CD4-positive, alpha-beta T cell (primary cell): ENCODE results near the gene KIF26A. TPM values are rescaled to one million over a fixed set of nuclear protein-coding genes. Genes with fewer than 3 reads are reported as not detected.

Source experiments
- ATAC-seq: fragments of 200-7000 bp; cut with Tn5 transposase; one replicate; pipeline ENCODE4 v1.10.0; 2022; ENCODE audit warnings: mild to moderate bottlenecking; ENCODE audit not compliant: poor library complexity
- CTCF ChIA-PET: fragments of 350-600 bp; sonication (Branson Sonifier 250); formaldehyde crosslinking; loops from one replicate; lab custom pipeline; 2021; ENCODE audit warnings: antibody characterized with exemption, inconsistent platforms; lab: Charles Lee
- POLR2A ChIA-PET: fragments of 350-600 bp; sonication (Branson Sonifier 250); formaldehyde crosslinking; loops from one replicate; lab custom pipeline; 2021; ENCODE audit warnings: antibody characterized with exemption, inconsistent platforms; lab: Charles Lee
- DNase-seq, 14 experiments: peaks; one replicate each; pipeline ENCODE4 v3.0.0-alpha.2; 2013 to 2020; ENCODE audit warnings: mixed read lengths in 2 of 14
- H3K27ac ChIP-seq, 2 donors: one replicate each; pipeline versions ENCODE4 v1.5.1 to v1.7.0; 2013; ENCODE audit warnings: low read length in 2 of 2, low read depth in 1 of 2, mild to moderate bottlenecking in 1 of 2
- H3K27me3 ChIP-seq, 2 experiments: 1 replicate in 1 of 2; 2 replicates in 1 of 2; pipeline versions ENCODE4 v1.6.1 to v1.7.0; 2013; ENCODE audit warnings: low read length in 2 of 2, control low read depth in 1 of 2, mild to moderate bottlenecking in 1 of 2, moderate library complexity in 1 of 2; ENCODE audit not compliant: insufficient read depth in 2 of 2, control insufficient read depth in 1 of 2
- H3K36me3 ChIP-seq: one replicate; pipeline ENCODE4 v1.6.1; 2013; ENCODE audit warnings: low read length, control low read depth; ENCODE audit not compliant: insufficient read depth
- H3K4me1 ChIP-seq: one replicate; pipeline ENCODE4 v1.6.1; 2013; ENCODE audit warnings: low read length, control low read depth; ENCODE audit not compliant: insufficient read depth
- H3K4me3 ChIP-seq: one replicate; pipeline ENCODE4 v1.5.1; 2013; ENCODE audit warnings: mild to moderate bottlenecking, low read length, moderate library complexity
- H3K9me3 ChIP-seq, 2 experiments: 1 replicate in 1 of 2; 2 replicates in 1 of 2; pipeline versions ENCODE4 v1.6.1 to v1.7.0; 2013; ENCODE audit warnings: low read length in 2 of 2, mild to moderate bottlenecking in 2 of 2, control low read depth in 1 of 2, moderate library complexity in 1 of 2; ENCODE audit not compliant: control insufficient read depth in 1 of 2, insufficient read depth in 1 of 2
- H3K27ac Mint-ChIP-seq: one replicate; pipeline ENCODE4 v1.8.0; 2020; ENCODE audit warnings: mixed read lengths
- H3K27me3 Mint-ChIP-seq: one replicate; pipeline ENCODE4 v1.8.0; 2021; ENCODE audit warnings: mixed read lengths
- H3K36me3 Mint-ChIP-seq: one replicate; pipeline ENCODE4 v1.8.0; 2021; ENCODE audit warnings: low read depth, mixed read lengths
- H3K4me1 Mint-ChIP-seq: one replicate; pipeline ENCODE4 v1.8.0; 2021; ENCODE audit warnings: low read depth, mixed read lengths
- H3K4me3 Mint-ChIP-seq: one replicate; pipeline ENCODE4 v1.8.0; 2020; ENCODE audit warnings: mild to moderate bottlenecking, mixed read lengths
- H3K9me3 Mint-ChIP-seq: one replicate; pipeline ENCODE4 v1.8.0; 2020; ENCODE audit warnings: mixed read lengths
- intact Hi-C, 2 experiments: fragments of 100-400 bp; cut with DNase I in 1 of 2; cut with micrococcal nuclease in 1 of 2; formaldehyde crosslinking; loops; one replicate each; pipeline versions ENCODE4 v1.15.1 to v1.9.0; 2023 to 2025; cut with DNase I, micrococcal nuclease
- total RNA-seq, 174 experiments: library from RNA in 2 of 174; stranded (reverse) in 2 of 174; gene quantifications; one replicate each; pipeline ENCODE4 v1.2.3 and lab custom pipeline; 2021 to 2026
- TF ChIP-seq, protein P1 (sequence below): fragments of 200-600 bp; IDR thresholded peaks from one replicate; pipeline ENCODE4 v1.8.0; 2022; ENCODE audit warnings: antibody characterized with exemption, mild to moderate bottlenecking

Gene KIF26A
- total RNA-seq, 2 experiments from 2014 or later = 0.25 to 0.31 TPM

DNA sequence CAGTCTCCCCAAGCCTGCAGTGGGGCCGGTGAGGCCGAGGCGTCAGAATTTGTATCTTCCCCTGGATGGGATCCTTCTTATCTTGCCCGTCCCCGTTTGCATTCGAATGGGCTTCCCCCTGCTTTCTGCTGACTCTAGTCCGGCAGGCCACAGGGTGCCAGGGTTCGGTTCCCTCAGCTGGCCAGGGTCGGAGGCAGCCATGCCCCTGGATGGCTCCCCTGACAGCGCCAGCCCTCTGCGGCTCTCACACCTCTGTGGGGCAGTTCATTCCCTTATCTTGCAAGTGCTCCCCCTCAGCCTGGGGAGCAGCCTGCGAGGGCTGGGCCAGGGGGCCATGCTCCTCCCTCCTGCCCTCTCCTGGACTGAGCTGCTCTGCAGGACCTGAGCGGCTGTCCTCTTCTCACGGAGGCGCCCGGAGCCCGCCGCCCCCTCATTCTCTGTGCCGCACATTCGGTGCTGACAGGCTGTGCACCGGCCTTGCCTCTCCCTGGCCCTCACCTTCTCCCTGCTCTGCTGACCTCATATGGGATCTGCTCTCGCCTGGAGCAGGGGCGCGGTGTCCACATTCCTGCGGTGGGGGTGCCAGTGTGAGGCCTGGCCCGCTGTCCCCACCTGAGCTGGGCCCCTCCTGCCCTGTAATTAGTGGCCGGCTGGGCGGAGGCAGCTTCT is 32.8 kb downstream of the KIF26A start:
- no peak overlapping the region for H3K4me3 Mint-ChIP-seq
- no peaks in the 10 kb centered on the region for H3K9me3 Mint-ChIP-seq
- TF ChIP-seq, protein P1, sequence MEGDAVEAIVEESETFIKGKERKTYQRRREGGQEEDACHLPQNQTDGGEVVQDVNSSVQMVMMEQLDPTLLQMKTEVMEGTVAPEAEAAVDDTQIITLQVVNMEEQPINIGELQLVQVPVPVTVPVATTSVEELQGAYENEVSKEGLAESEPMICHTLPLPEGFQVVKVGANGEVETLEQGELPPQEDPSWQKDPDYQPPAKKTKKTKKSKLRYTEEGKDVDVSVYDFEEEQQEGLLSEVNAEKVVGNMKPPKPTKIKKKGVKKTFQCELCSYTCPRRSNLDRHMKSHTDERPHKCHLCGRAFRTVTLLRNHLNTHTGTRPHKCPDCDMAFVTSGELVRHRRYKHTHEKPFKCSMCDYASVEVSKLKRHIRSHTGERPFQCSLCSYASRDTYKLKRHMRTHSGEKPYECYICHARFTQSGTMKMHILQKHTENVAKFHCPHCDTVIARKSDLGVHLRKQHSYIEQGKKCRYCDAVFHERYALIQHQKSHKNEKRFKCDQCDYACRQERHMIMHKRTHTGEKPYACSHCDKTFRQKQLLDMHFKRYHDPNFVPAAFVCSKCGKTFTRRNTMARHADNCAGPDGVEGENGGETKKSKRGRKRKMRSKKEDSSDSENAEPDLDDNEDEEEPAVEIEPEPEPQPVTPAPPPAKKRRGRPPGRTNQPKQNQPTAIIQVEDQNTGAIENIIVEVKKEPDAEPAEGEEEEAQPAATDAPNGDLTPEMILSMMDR = no peak
- Histone ChIP-seq H3K27ac (no peak overlapping the region), H3K36me3 (no peaks in the 10 kb centered on the region), H3K9me3 (peaks cover 0 to 7% of the 10 kb centered on the region in 2 experiments), H3K4me3 (no peak overlapping the region), H3K27me3 (no peaks in the 10 kb centered on the region), H3K4me1 (no peaks in the 10 kb centered on the region)
- no peak overlapping the region for H3K27ac Mint-ChIP-seq
- CTCF ChIA-PET = no interaction called here
- POLR2A ChIA-PET = no interaction called here
- no peaks in the 10 kb centered on the region for H3K27me3 Mint-ChIP-seq
- DNase-seq (no peak), ATAC-seq (no peak)
- H3K36me3 Mint-ChIP-seq = no peaks in the 10 kb centered on the region
- no peaks in the 10 kb centered on the region for H3K4me1 Mint-ChIP-seq
- intact Hi-C loops = no loop called here

DNA sequence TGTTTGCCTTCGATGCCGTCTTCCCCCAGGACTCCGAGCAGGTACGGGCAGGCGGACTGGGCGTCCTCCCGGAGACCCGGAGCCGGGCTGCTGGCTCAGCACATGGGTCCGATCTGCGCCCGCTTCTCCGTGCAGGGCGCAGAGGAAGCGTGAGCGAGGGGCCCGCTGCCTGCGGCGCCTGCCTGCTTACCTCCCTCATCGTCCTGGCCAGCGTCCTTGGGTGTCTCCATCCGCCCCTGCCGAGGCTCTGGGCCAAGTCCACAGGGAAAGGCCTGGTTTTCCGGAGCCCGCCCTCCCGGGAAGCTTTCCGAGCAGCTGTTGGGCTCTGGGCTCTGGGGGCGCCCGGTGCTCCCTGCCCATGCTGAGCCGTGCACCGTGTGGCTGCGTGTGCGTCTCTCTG is 33.5 kb downstream of the KIF26A start:
- ATAC-seq = no peak
- Histone ChIP-seq H3K27ac (no peak overlapping the region), H3K4me3 (no peak overlapping the region), H3K27me3 (no peaks in the 10 kb centered on the region), H3K4me1 (no peaks in the 10 kb centered on the region), H3K36me3 (no peaks in the 10 kb centered on the region), H3K9me3 (peaks cover 0 to 7% of the 10 kb centered on the region in 2 experiments)
- H3K27me3 Mint-ChIP-seq = no peaks in the 10 kb centered on the region
- no peaks in the 10 kb centered on the region for H3K36me3 Mint-ChIP-seq
- DNase-seq = no peak
- H3K4me3 Mint-ChIP-seq = no peak overlapping the region
- CTCF ChIA-PET = no interaction called here
- POLR2A ChIA-PET = no interaction called here
- intact Hi-C loops = no loop called here
- TF ChIP-seq, protein P1 = no peak
- H3K9me3 Mint-ChIP-seq = no peaks in the 10 kb centered on the region
- H3K27ac Mint-ChIP-seq = no peak overlapping the region
- no peaks in the 10 kb centered on the region for H3K4me1 Mint-ChIP-seq

DNA sequence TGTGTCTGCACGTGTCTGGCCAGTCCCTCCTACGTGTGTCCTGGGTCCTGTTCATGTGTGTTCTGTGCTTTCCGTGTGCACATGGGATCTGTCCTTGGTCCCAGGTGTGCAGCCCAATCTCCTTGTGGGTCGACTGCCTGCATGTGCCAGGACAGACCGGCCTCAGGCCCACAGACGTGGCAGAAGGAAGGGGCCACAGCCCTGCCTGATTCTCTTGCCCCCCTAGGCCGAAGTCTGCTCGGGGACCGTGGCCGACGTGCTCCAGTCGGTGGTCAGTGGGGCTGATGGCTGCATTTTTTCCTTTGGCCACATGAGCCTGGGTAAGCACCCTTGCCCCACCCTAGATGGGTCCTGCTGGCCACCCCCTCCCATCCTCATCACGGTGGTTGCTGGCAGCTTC is 34.0 kb downstream of the KIF26A start:
- POLR2A ChIA-PET = no interaction called here

More for the DNA sequence above, 34.0 kb downstream of the KIF26A start:
- DNase-seq (no peak), ATAC-seq (no peak)
- intact Hi-C loops = no loop called here
- Histone ChIP-seq H3K27ac (no peak overlapping the region), H3K27me3 (no peaks in the 10 kb centered on the region), H3K4me3 (no peak overlapping the region), H3K36me3 (no peaks in the 10 kb centered on the region), H3K4me1 (no peaks in the 10 kb centered on the region), H3K9me3 (peaks cover 0 to 7% of the 10 kb centered on the region in 2 experiments)
- CTCF ChIA-PET = no interaction called here
- Mint-ChIP-seq H3K36me3 (no peaks in the 10 kb centered on the region), H3K4me1 (no peaks in the 10 kb centered on the region), H3K4me3 (no peak overlapping the region), H3K27me3 (no peaks in the 10 kb centered on the region), H3K27ac (no peak overlapping the region), H3K9me3 (no peaks in the 10 kb centered on the region)
- TF ChIP-seq, protein P1 = no peak
